HG02840 (cell line): ENCODE results near the gene OR10A4.
"Not testable (repeated sequence)": the region's sequence is repeated elsewhere in the genome, so short reads cannot be mapped to it uniquely, and the experiment has no call there.

Source experiments
- ATAC-seq: cut with Tn5 transposase; IDR thresholded peaks from one replicate; pipeline ENCODE4 v1.9.1; 2021; ENCODE audit warnings: mild to moderate bottlenecking, moderate library complexity, moderate number of reproducible peaks; ENCODE audit not compliant: unreplicated experiment, low FRiP score

The OR10A4 gene

DNA sequence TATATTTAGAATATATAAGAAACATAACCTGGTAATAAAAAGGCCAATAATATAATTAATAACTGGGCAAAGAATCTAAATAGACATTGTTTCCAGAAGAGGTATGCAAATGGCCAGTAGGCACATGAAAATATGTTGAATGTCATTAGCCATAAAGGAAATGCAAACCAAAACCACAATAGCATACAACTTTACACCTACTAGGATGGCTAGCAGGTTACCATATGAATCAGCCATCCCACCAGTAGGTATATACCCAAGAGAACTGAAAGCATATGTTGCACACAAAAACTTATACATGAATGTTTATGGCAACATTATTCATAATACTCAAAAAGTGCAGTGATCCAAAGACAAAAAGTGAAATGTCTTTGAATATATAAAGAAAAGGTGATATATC is 18.6 kb downstream of the OR10A4 start:
- no peak for ATAC-seq

DNA sequence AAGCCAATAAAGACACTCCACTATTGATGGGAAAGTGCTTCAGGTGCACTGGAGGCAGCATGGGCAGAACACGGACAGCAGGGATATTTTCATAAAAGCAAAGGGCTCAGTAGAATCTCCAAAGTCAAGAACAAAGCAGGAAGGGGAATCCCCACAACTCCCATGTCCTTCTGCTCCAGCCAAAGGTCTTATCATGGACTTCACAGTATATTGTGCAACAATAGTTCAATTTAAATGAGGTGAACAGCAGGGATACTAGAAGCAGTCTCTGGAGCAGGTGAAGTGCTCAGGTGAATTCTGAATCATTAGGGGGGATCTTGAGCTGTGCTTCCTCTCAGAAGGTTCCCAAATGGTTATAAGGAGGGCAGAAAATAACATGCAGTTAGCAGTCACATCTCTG is 22.5 kb downstream of the OR10A4 start:
- ATAC-seq = no peak

DNA sequence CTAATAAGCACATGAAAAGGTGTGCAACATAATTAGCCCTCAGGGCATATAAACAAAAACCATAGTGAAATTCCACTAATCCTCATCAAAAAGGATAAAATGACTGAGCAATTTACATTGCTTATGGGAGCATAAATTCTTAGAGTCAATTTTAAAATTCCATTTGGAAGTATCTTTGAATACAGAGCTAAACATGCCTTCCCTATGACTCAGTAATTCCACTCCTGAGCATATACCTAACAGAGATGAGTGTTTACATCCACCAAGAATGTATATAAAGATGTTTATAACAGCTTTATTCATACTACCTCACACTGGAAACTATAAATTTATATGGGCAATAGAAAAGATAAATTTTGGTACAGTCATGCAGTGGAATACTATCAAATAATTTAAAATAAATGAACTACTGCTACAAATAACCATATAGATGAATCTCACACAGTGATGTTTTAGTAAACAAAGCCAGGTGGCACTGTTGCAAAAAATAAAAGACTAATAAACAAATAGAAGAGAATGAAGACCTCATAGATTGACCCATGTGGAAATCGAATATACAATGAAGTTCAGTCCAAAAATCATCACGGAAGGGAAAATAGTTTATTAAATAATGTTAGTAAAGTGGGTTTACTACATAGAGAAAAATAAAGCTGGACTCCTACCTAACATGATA is 24.0 kb downstream of the OR10A4 start:
- no peak for ATAC-seq

DNA sequence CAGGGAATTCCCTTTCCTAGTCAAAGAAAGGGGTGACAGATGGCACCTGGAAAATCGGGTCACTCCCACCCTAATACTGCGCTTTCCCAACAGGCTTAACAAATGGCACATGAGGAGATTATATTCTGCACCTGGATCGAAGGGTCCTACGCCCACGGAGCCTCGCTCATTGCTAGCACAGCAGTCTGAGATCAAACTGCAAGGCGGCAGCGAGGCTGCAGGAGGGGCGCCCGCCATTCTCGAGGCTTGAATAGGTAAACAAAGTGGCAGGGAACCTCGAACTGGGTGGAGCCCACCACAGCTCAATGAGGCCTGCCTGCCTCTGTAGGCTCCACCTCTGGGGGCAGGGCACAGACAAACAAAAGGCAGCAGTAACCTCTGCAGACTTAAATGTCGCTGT is 28.4 kb downstream of the OR10A4 start:
- not testable (repeated sequence) for ATAC-seq

DNA sequence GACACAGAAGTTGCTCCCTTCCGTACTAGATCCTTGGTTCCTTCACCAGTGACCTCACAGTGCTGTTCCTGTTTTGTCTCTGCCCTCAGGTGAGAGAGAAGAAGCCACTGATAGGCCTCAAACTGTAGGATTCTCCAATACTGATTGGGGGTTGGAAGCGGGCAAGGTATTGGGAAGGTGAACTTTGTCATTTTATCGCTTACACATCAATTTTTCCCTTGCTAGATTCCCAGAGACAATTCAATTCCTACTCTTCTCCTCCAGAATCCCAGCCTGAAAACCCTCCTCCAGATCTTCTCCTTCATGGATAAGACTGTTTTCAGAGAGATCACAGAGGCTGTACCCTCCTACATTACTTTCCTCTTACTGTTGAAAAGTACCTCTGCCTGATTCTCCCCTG is 35.0 kb downstream of the OR10A4 start:
- ATAC-seq = no peak

DNA sequence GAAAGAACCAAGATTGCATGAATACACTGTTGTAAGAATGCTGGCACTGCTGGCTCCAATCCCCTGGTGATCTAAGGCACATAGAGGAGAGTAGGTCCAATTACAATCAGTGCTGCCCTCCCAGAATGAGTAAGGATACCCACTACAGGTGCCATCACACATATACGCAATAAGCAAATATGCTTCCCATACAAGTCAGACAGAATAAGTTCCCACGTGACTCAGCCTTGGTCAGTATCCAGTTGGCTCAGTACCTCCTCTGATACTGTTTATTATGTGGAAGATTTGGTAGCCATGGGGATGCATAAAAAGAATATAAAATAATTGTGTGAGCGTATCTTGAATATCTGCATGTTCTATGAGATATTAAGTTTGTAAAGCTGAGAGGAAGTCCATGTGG is 35.5 kb downstream of the OR10A4 start:
- no peak for ATAC-seq

DNA sequence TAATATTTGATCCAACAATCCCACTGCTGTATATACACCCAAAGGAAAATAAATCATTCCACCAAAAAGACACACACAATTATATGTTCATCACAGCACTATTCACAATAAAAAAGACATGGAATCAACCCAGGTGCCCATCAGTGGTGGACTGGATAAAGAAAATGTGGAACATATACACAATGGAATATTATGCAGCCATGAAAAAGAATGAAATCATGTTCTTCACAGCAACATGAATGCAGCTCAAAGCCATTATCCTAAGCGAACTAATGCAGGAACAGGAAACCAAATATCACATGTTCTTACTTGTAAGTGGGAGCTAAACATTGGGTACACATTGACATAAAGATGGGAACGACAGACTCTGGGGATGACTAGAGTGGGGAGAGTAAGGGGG is 43.3 kb downstream of the OR10A4 start:
- no peak for ATAC-seq

DNA sequence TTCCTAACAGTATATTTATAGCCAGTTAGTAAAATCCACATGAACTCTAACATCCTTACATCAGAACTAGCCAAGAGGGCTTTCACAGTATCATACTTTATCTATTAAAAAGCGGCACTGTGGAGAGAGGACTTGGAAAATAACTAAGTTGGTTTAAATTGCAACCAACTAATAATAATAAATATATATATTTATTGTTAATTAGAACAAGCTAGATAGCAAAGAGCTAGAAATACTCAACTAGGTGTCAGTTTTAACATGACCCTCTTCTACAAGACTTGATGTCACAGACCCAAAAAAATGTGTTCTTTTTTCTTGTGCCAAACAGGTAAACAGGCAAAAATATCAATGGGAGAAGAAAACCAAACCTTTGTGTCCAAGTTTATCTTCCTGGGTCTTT is 44.3 kb downstream of the OR10A4 start, which contains the start of gene OR2D3:
Gene OR2D3, plus strand, starts transcription at position 301 of the 400 bp plus-strand sequence. Its CDS starts 0 bp downstream, at position 301.
- no peak for ATAC-seq

DNA sequence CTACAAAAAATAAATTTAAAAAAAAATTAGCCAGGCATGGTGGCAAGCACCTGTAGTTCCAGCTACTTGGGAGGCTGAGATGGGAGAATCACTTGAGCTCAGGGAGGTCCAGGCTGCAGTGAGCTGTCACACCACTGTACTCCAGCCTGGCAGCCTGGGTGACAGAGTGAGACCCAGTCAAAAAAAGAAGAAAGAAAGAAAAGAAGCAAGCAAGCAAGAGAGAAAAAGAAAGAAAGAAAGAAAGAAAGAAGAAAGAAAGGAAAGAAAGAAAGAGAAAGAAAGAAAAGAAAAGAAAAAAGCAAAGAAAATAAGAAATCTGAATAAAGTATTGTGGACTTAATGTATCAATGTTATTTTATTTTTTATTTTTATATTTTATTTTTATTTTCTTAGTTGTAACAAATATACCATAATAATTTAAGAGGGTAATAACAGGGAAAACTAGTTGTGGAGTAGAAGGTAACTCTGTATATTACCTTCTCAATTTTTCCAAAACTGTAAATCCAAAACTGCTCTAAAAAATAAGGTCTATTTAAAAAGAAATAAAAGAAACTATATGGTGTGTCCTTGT is 48.7 kb downstream of the OR10A4 start:
- ATAC-seq = no peak

DNA sequence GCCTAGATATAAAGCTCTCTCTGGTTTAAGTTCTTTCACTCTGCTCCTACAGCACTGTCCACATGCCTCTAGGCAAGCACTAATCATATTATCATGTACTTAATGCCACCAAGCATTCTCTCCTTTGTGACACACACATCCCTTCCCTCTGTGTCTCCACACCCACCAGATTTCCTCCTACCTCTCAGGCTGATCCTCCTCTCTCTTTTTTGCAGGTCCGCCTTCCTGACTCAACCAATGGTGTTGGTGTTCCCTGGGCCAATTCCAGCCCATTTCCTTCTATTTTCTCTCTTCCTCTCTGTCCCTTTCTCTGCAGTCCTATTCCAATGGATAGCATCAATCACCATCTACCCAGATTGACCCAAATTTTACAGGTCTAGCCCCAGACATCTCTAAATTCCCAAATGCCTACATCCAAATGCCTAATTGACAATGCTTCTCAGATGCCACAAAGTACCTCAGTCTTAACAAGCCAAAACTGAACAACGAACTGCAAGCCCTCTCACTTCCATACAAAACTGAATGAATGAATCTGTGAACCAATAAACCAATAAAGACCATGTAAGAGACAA is 49.3 kb downstream of the OR10A4 start:
- no peak for ATAC-seq

DNA sequence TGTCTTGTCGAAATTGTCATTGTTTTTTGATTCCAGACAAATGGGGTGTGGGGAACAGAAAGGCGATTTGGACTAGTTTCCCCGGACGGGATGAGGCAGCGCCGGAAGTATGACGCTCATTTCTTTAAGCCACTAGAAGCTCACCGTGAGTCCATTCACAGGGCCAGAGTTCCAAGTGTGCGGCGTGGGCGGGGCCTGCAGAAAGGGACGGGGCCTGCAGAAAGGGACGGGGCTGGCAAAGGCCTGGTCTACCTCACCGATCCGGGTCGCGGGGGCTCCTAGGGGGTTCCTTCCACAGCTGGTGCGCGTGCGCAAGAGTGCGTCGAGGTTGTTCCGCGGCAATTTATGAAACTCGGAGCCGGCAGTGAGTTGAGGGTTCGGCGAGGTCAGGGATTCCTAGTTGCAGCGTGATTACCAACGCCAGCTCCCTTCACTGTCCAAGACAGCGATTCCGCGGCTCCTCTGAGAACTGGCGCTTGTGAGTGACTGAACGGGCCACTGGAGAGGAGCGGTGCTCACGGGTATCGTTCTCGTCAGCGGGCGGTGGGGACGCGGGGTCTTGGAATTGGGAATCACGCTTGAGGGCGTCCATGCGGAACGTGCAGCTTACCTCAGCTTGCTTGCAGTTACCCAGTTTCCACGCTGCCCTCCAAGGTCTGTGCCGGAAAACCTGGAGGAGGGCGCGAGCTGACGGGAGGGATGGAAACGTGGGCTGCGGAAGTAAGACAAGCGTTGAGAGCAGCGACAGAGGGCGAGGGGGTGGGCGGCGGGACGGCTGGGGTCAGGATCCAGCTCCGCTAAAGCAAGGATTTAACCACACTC is 50.0 kb downstream of the OR10A4 start, which contains the start of gene ZNF215:
Gene ZNF215, plus strand, starts transcription at position 219 of the 822 bp plus-strand sequence. CDS start 5,847 bp downstream, outside the sequence.
- peak; percentile 51 for ATAC-seq

DNA sequence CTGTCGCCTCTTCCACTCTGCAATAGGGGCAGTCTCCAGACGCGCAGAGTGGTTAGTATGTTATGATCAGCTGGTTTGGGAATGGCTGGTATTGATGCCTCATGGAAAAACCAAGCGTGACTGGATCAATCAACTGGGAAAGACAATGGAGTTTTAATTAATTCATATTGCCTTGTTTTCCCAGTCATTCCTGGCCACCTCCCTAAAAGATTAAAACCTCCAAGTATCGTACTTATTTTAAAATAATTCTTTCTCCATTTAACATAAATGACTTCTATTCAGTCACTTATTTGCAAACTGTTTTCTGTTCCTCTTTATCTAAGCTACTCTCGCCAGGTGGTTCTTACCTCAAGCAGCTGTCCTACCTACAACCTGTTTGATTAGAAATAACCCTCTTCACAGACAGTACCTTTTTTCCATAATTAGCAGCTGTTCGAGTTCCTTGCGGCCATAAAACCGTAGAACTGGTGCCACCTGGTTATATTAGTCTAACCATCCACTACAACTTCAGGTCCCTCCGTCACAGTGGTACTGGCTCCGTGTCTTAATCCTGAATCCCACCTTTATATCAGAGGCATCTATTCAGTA is 50.7 kb downstream of the OR10A4 start:
- ATAC-seq = peak; percentile 68
